ENCODE measurements around the gene UFM1.

Gene UFM1

DNA sequence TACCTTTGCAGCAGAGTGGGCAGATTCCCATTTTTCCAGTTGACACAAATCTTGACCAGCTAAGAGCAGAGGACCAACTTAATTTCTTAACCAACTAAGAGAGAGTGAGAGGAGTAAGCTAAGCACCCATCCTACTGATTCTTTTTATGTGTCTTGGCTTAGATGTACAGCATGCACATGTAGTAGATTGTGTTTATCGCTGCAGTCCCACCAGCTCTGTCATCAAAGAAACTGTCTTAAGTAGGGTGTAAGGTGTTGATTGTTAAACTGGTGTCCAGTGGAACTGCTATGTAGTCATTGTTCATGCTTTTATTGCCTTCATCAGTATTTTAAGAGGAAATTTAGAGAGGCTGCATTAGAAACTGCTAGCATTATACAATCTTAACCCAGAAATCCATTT, 9.0 kb upstream of the UFM1 start:
- H3K27me3 Mint-ChIP-seq (ENCODE audit: low read depth), result no peaks in the 10 kb centered on the region
- H3K9me3 Mint-ChIP-seq, result no peaks in the 10 kb centered on the region
- H3K36me3 Mint-ChIP-seq (ENCODE audit: low read depth), result no peaks in the 10 kb centered on the region
- H3K27ac Mint-ChIP-seq, result no peak overlapping the region
- no peak overlapping the region for H3K4me3 Mint-ChIP-seq
- H3K4me1 Mint-ChIP-seq, result no peaks in the 10 kb centered on the region
- TF ChIP-seq, protein P1, sequence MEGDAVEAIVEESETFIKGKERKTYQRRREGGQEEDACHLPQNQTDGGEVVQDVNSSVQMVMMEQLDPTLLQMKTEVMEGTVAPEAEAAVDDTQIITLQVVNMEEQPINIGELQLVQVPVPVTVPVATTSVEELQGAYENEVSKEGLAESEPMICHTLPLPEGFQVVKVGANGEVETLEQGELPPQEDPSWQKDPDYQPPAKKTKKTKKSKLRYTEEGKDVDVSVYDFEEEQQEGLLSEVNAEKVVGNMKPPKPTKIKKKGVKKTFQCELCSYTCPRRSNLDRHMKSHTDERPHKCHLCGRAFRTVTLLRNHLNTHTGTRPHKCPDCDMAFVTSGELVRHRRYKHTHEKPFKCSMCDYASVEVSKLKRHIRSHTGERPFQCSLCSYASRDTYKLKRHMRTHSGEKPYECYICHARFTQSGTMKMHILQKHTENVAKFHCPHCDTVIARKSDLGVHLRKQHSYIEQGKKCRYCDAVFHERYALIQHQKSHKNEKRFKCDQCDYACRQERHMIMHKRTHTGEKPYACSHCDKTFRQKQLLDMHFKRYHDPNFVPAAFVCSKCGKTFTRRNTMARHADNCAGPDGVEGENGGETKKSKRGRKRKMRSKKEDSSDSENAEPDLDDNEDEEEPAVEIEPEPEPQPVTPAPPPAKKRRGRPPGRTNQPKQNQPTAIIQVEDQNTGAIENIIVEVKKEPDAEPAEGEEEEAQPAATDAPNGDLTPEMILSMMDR (IDR thresholded peaks at IDR 0.05; ENCODE audit: unreplicated experiment in 3 of 3), result no peak

DNA sequence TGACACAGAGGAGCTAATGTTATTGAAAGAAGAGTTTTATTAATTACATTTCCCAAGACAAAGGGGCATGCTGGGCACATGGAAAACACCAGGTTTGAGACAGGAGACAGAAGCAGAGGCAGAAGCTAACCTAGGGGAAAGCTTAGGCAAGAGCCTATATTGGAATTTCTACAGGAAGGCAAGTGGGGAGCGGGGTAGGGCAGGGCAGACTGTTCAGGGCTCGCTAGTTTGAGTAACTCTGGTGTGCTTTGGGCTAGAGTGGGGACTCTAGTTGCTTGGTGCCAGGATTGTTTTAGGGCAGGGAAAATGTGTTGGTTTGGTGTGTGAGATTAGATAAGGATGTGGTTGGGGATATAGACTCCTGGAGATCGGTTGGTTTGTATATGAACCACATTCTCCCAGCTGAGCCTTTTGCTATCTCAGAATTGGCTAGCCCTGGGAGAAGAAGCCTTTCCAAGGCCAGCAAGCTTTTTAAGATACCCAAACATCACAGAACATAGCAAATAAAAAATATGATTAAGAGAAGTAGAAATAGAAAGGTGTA, 8.4 kb upstream of the UFM1 start:
- Mint-ChIP-seq H3K9me3 (no peaks in the 10 kb centered on the region), H3K27me3 (ENCODE audit: low read depth) (no peaks in the 10 kb centered on the region), H3K4me1 (no peaks in the 10 kb centered on the region), H3K27ac (no peak overlapping the region), H3K4me3 (no peak overlapping the region), H3K36me3 (ENCODE audit: low read depth) (no peaks in the 10 kb centered on the region)
- TF ChIP-seq, protein P1 (IDR thresholded peaks at IDR 0.05; ENCODE audit: unreplicated experiment in 3 of 3), result no peak

DNA sequence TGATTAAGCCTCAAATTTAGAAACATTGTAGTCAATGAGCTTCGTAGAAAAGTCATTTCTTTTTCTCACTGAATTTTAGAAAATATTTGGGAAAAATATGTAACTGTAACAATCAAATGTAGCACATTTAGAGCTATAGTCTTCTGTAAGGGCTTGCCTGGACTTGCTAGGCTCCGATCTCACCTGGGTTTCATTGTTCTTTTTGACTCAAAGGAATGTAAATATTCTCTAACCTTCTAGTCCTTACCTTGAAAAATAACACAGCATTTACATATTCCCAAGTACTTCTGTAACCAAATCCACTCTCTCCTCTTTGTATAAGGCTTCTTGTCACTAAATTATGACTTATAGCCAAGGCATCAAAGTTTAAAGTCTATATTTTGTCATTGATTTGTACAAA, 2.9 kb upstream of the UFM1 start:
- peaks cover 23% of the 10 kb centered on the region for H3K4me1 Mint-ChIP-seq
- no peak overlapping the region for H3K4me3 Mint-ChIP-seq
- H3K27ac Mint-ChIP-seq, result no peak overlapping the region
- peaks cover 10% of the 10 kb centered on the region for H3K36me3 Mint-ChIP-seq (ENCODE audit: low read depth)
- H3K9me3 Mint-ChIP-seq, result no peaks in the 10 kb centered on the region
- H3K27me3 Mint-ChIP-seq (ENCODE audit: low read depth), result no peaks in the 10 kb centered on the region
- TF ChIP-seq, protein P1 (IDR thresholded peaks at IDR 0.05; ENCODE audit: unreplicated experiment in 3 of 3), result no peak

DNA sequence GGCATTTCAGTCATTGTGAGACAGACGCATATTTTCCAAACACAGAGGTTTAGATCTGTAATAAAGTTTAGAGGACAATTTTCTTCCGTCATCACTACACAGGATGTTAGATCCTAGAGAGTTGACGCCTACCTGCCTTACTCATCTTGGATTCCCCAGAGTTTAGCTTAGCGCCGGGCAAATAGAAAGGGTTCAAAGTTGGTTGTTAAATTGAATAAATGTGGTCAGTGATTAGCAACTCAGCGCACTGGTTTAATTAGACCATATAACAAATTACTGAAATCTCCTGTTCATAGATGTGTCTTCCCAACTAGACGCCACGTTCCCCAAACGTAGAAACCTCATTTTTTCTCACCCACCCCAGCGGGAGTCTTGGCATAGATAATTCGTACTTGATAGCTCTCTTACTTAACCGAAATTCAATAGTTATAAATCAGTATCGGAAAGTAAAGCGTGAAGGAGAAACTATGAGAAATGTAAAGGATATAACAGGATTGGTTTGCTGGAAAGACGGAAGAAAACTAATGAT, 726 bp upstream of the UFM1 start:
- peak overlapping the region; percentile 93 to 99 (median 98) for H3K4me3 Mint-ChIP-seq
- H3K9me3 Mint-ChIP-seq, result no peaks in the 10 kb centered on the region
- TF ChIP-seq, protein P1 (IDR thresholded peaks at IDR 0.05; ENCODE audit: unreplicated experiment in 3 of 3), result no peak
- H3K27me3 Mint-ChIP-seq (ENCODE audit: low read depth), result no peaks in the 10 kb centered on the region
- H3K27ac Mint-ChIP-seq, result peak overlapping the region; percentile 98 to 99 (median 99)
- peaks cover 31% of the 10 kb centered on the region for H3K4me1 Mint-ChIP-seq
- H3K36me3 Mint-ChIP-seq (ENCODE audit: low read depth), result peaks cover 19% of the 10 kb centered on the region

DNA sequence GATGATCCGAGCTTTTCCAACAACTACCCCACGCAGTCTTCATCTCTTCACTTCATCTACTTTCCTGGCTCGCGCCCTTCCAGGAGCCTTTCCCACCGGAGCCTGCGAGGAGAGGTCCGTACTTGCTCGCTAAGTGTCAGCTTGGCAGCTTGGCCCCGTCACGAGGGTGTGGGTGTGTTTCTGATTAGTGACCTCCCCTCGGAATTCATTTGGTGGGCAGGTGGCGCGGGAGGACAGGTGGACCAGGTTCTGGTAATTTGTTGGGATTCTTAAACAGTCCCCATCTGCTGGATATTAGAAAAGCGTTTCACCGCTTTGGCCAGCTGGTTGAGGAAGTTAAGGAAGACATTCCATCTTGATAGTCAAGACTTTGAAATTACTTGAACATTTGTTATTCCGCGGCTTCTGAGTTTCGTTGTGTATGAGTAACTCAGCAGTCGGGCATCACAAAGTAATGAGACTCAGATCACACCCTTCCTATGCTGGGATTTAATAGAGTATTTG, 515 bp downstream of the UFM1 start:
- H3K27ac Mint-ChIP-seq, result peak overlapping the region; percentile 98 to 99 (median 99)
- peak overlapping the region; percentile 93 to 99 (median 98) for H3K4me3 Mint-ChIP-seq
- TF ChIP-seq, protein P1 (IDR thresholded peaks at IDR 0.05; ENCODE audit: unreplicated experiment in 3 of 3), result no peak
- no peaks in the 10 kb centered on the region for H3K9me3 Mint-ChIP-seq
- H3K4me1 Mint-ChIP-seq, result peaks cover 31% of the 10 kb centered on the region
- H3K27me3 Mint-ChIP-seq (ENCODE audit: low read depth), result no peaks in the 10 kb centered on the region
- peaks cover 23% of the 10 kb centered on the region for H3K36me3 Mint-ChIP-seq (ENCODE audit: low read depth)

DNA sequence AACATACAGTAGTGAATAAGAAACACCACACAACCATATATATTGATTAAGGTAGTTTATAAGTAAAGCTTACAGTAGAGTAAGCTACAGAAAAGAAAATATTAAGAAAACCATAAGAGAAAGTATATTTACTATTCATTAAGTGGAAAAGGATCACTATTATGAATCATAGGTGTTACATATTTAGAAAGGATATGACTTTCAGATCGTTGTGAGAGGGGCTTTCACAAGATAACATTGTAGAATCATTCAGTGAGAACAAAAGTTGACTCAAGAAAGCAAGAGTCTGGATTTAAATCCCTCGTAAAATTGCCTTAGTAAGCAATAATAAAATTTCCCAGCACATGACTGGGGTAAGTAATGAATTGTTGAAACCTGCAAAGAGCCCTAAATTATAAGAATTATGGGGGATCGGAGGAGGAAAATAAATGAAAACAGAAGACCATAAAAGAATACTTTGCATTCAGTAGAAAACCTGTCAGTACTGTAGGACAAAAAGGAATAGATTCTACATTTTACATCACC, 6.0 kb downstream of the UFM1 start:
- Mint-ChIP-seq H3K9me3 (no peaks in the 10 kb centered on the region), H3K27me3 (ENCODE audit: low read depth) (no peaks in the 10 kb centered on the region), H3K4me1 (peaks cover 19% of the 10 kb centered on the region), H3K27ac (no peak overlapping the region), H3K4me3 (no peak overlapping the region), H3K36me3 (ENCODE audit: low read depth) (peaks cover 39% of the 10 kb centered on the region)
- TF ChIP-seq, protein P1 (IDR thresholded peaks at IDR 0.05; ENCODE audit: unreplicated experiment in 3 of 3), result no peak
